MM.1S (cell line): ENCODE results near the gene FYB1.

Experiments used
- DNase-seq: peaks from one replicate; pipeline ENCODE4 v3.0.0-alpha.2; 2015
- H2AFZ ChIP-seq: fragments of 300-600 bp; sonication (generic); 2 replicates; pipeline ENCODE4 v1.6.0; 2016; ENCODE audit warnings: antibody characterized with exemption, low read length
- H3F3A ChIP-seq: fragments of 300-600 bp; sonication (generic); 2 replicates; pipeline ENCODE4 v1.6.1; 2016; ENCODE audit warnings: mild to moderate bottlenecking, antibody characterized with exemption, low read length, moderate library complexity, mixed read lengths; ENCODE audit not compliant: insufficient read depth
- H3K27ac ChIP-seq: fragments of 300-600 bp; sonication (generic); 2 replicates; pipeline ENCODE4 v1.5.1; 2016; ENCODE audit warnings: mild to moderate bottlenecking, low read length
- H3K27me3 ChIP-seq: fragments of 300-600 bp; sonication (generic); replicated peaks from 2 replicates; pipeline ENCODE4 v1.6.0; 2016; ENCODE audit warnings: low read length; ENCODE audit not compliant: insufficient read depth
- H3K36me3 ChIP-seq: fragments of 300-600 bp; sonication (generic); replicated peaks from 2 replicates; pipeline ENCODE4 v1.6.1; 2016; ENCODE audit warnings: mild to moderate bottlenecking, low read length, mixed read lengths; ENCODE audit not compliant: insufficient read depth
- H3K4me1 ChIP-seq: fragments of 300-600 bp; sonication (generic); 2 replicates; pipeline ENCODE4 v1.6.1; 2016; ENCODE audit warnings: low read length, mixed read lengths
- H3K4me2 ChIP-seq: fragments of 300-600 bp; sonication (generic); 2 replicates; pipeline ENCODE4 v1.6.0; 2016; ENCODE audit warnings: low read depth, low read length
- H3K4me3 ChIP-seq: fragments of 300-600 bp; sonication (generic); 2 replicates; pipeline ENCODE4 v1.5.1; 2016; ENCODE audit warnings: low read length, mixed read lengths
- H3K79me2 ChIP-seq: fragments of 300-600 bp; sonication (generic); 2 replicates; pipeline ENCODE4 v1.6.1; 2016; ENCODE audit warnings: mixed run types, low read length, mixed read lengths
- H3K9ac ChIP-seq: fragments of 300-600 bp; sonication (generic); 2 replicates; pipeline ENCODE4 v1.6.1; 2016; ENCODE audit warnings: low read length, mixed read lengths
- H3K9me2 ChIP-seq: fragments of 300-600 bp; sonication (generic); replicated peaks from 2 replicates; pipeline ENCODE4 v1.6.1; 2016; ENCODE audit warnings: mild to moderate bottlenecking, low read length, mixed read lengths; ENCODE audit not compliant: insufficient read depth
- H3K9me3 ChIP-seq: fragments of 300-600 bp; sonication (generic); replicated peaks from 2 replicates; pipeline ENCODE4 v1.6.1; 2016; ENCODE audit warnings: mild to moderate bottlenecking, low read length, mixed read lengths; ENCODE audit not compliant: insufficient read depth
- H4K20me1 ChIP-seq: fragments of 300-600 bp; sonication (generic); 2 replicates; pipeline ENCODE4 v1.6.1; 2016; ENCODE audit warnings: mild to moderate bottlenecking, low read length, moderate library complexity, mixed read lengths; ENCODE audit not compliant: insufficient read depth
- EZH2 ChIP-seq: fragments of 300-600 bp; sonication (generic); optimal IDR thresholded peaks from 2 replicates; pipeline ENCODE3; 2017; ENCODE audit warnings: low read depth, mild to moderate bottlenecking, antibody characterized with exemption, low read length, mixed read lengths
- EZH2phosphoT487 ChIP-seq: fragments of 300-600 bp; sonication (generic); IDR thresholded peaks from 2 replicates; pipeline ENCODE4 v1.6.1; 2018; ENCODE audit warnings: antibody characterized with exemption, low read length
- TF ChIP-seq, protein P1 (sequence below): fragments of 300-600 bp; sonication (generic); IDR thresholded peaks from 2 replicates; pipeline ENCODE4 v1.5.1; 2016; ENCODE audit warnings: antibody characterized with exemption, low read length, mixed read lengths

FYB1 gene

GRCh38 chr5:39201160-39201780 is 18.1 kb downstream of the FYB1 start:
- Histone ChIP-seq H3K4me2 (no peak overlapping the region), H3K27ac (no peak overlapping the region), H2AFZ (no peak overlapping the region), H3K9ac (no peak overlapping the region), H3K36me3 (no peaks in the 10 kb centered on the region), H3F3A (no peaks in the 10 kb centered on the region), H3K79me2 (no peaks in the 10 kb centered on the region), H3K4me3 (no peak overlapping the region), H4K20me1 (no peaks in the 10 kb centered on the region), H3K4me1 (0 out of 2 replicates have a peak, but pooled peaks cover 6% of the 10 kb centered on the region), H3K9me2 (no peaks in the 10 kb centered on the region), H3K9me3 (no peaks in the 10 kb centered on the region), H3K27me3 (no peaks in the 10 kb centered on the region)
- TF ChIP-seq EZH2phosphoT487 (no peak), EZH2 (no peak)
- TF ChIP-seq, protein P1, sequence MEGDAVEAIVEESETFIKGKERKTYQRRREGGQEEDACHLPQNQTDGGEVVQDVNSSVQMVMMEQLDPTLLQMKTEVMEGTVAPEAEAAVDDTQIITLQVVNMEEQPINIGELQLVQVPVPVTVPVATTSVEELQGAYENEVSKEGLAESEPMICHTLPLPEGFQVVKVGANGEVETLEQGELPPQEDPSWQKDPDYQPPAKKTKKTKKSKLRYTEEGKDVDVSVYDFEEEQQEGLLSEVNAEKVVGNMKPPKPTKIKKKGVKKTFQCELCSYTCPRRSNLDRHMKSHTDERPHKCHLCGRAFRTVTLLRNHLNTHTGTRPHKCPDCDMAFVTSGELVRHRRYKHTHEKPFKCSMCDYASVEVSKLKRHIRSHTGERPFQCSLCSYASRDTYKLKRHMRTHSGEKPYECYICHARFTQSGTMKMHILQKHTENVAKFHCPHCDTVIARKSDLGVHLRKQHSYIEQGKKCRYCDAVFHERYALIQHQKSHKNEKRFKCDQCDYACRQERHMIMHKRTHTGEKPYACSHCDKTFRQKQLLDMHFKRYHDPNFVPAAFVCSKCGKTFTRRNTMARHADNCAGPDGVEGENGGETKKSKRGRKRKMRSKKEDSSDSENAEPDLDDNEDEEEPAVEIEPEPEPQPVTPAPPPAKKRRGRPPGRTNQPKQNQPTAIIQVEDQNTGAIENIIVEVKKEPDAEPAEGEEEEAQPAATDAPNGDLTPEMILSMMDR: no peak
- DNase-seq: no peak

GRCh38 chr5:39200081-39200480 is 19.3 kb downstream of the FYB1 start:
- no peak overlapping the region for H3K27ac ChIP-seq
- no peak overlapping the region for H3K4me2 ChIP-seq
- H3K9me3 ChIP-seq: no peaks in the 10 kb centered on the region
- no peaks in the 10 kb centered on the region for H4K20me1 ChIP-seq
- H3K9ac ChIP-seq: no peak overlapping the region
- no peaks in the 10 kb centered on the region for H3F3A ChIP-seq
- 0 out of 2 replicates have a peak, but pooled peaks cover 6% of the 10 kb centered on the region for H3K4me1 ChIP-seq
- H3K9me2 ChIP-seq: no peaks in the 10 kb centered on the region
- TF ChIP-seq EZH2 (no peak), EZH2phosphoT487 (no peak)
- TF ChIP-seq, protein P1: no peak
- no peaks in the 10 kb centered on the region for H3K27me3 ChIP-seq
- no peaks in the 10 kb centered on the region for H3K79me2 ChIP-seq
- H2AFZ ChIP-seq: no peak overlapping the region
- H3K4me3 ChIP-seq: no peak overlapping the region
- no peak for DNase-seq
- no peaks in the 10 kb centered on the region for H3K36me3 ChIP-seq

DNA sequence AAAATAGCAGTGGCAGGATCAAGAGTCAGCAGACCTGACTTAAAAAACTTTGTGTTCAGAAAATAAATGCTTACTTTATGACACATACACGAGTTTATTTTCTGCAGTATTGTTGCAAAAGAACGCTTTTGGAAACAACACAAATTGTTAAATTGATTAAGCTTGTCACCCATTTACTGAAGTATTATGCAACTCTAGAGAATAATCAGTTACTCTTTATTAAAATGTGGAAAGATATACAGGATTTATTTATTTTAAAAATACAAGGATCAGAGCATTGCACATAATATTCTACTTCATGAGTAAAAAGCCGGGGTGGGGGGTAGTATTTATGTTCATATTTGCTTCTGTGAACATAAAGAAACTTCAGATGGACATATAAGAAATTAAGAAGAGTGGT is 20.0 kb downstream of the FYB1 start:
- H3K27ac ChIP-seq: no peak overlapping the region
- H3K4me1 ChIP-seq: 0 out of 2 replicates have a peak, but pooled peaks cover 6% of the 10 kb centered on the region
- TF ChIP-seq, protein P1: no peak
- TF ChIP-seq EZH2phosphoT487 (no peak), EZH2 (no peak)
- no peaks in the 10 kb centered on the region for H3K79me2 ChIP-seq
- no peaks in the 10 kb centered on the region for H3F3A ChIP-seq
- H3K9ac ChIP-seq: no peak overlapping the region
- H3K4me3 ChIP-seq: no peak overlapping the region
- no peaks in the 10 kb centered on the region for H3K9me2 ChIP-seq
- H2AFZ ChIP-seq: no peak overlapping the region
- H3K36me3 ChIP-seq: no peaks in the 10 kb centered on the region
- H3K9me3 ChIP-seq: no peaks in the 10 kb centered on the region
- no peaks in the 10 kb centered on the region for H3K27me3 ChIP-seq
- no peak for DNase-seq
- H4K20me1 ChIP-seq: no peaks in the 10 kb centered on the region
- H3K4me2 ChIP-seq: no peak overlapping the region
